ENCODE results near the gene LMTK3.

GRCh38 chr19:48539503-48540096 lies 28.0 kb upstream of the LMTK3 start:
- TF ChIP-seq EP300 (IDR thresholded peaks at IDR 0.05) (no peak), POLR2A (IDR thresholded peaks at IDR 0.05; ENCODE audit: low read depth) (no peak), POLR2AphosphoS5 (IDR thresholded peaks at IDR 0.05) (no peak), CTCF (IDR thresholded peaks at IDR 0.05) (no peak)
